Fibroblast of lung (primary cell): Measurements from ENCODE around the gene OR1J4. TPM values are rescaled to one million over a fixed set of nuclear protein-coding genes. Genes with fewer than 3 reads are reported as not detected.

Experiments used
- DNase-seq, 2 donors: peaks; one replicate each; pipeline versions ENCODE4 v3.0.0 to v3.0.0-alpha.2; 2010; ENCODE audit warnings: low read depth in 2 of 2
- H2AFZ ChIP-seq: 2 replicates; pipeline ENCODE4 v1.5.1; 2012; ENCODE audit warnings: low read length, control low read depth, inconsistent platforms
- H3K27ac ChIP-seq: 2 replicates; pipeline ENCODE4 v1.5.1; 2011; ENCODE audit warnings: low read length, control low read depth; ENCODE audit not compliant: insufficient read depth
- H3K27me3 ChIP-seq: 2 replicates; pipeline ENCODE4 v1.5.1; 2011; ENCODE audit warnings: mild to moderate bottlenecking, low read length; ENCODE audit not compliant: control insufficient read depth, insufficient read depth
- H3K36me3 ChIP-seq: 2 replicates; pipeline ENCODE4 v1.5.1; 2011; ENCODE audit warnings: low read length; ENCODE audit not compliant: control insufficient read depth, insufficient read depth
- H3K4me1 ChIP-seq: 2 replicates; pipeline ENCODE4 v1.5.1; 2011; ENCODE audit warnings: low read length; ENCODE audit not compliant: control insufficient read depth, insufficient read depth; ENCODE audit errors: extremely low read depth
- H3K4me2 ChIP-seq: 2 replicates; pipeline ENCODE4 v1.5.1; 2011; ENCODE audit warnings: low read length, control low read depth; ENCODE audit not compliant: insufficient read depth; ENCODE audit errors: extremely low read depth
- H3K4me3 ChIP-seq, 4 experiments: fragments of 200-600 bp in 1 of 4; sonication (generic) in 1 of 4; replicated peaks in 1 of 4; 2 replicates each; pipeline ENCODE4 v1.5.1; 2011 to 2016; ENCODE audit warnings: low read length in 4 of 4, low read depth in 3 of 4, mild to moderate bottlenecking in 3 of 4, control low read depth in 2 of 4, inconsistent platforms in 1 of 4, mixed read lengths in 1 of 4; ENCODE audit not compliant: insufficient read depth in 1 of 4; ENCODE audit errors: control extremely low read depth in 1 of 4
- H3K79me2 ChIP-seq: 2 replicates; pipeline ENCODE4 v1.5.1; 2012; ENCODE audit warnings: mild to moderate bottlenecking, low read length, inconsistent platforms; ENCODE audit not compliant: control insufficient read depth, insufficient read depth
- H3K9ac ChIP-seq: 2 replicates; pipeline ENCODE4 v1.5.1; 2011; ENCODE audit warnings: mild to moderate bottlenecking, low read length, control low read depth; ENCODE audit not compliant: insufficient read depth
- H3K9me3 ChIP-seq: 2 replicates; pipeline ENCODE4 v1.5.1; 2012; ENCODE audit warnings: low read depth, low read length; ENCODE audit not compliant: control insufficient read depth, insufficient read depth
- H4K20me1 ChIP-seq: 2 replicates; pipeline ENCODE4 v1.5.1; 2011; ENCODE audit warnings: low read length; ENCODE audit not compliant: control insufficient read depth, insufficient read depth; ENCODE audit errors: extremely low read depth
- CTCF ChIP-seq, 2 donors: IDR thresholded peaks in 1 of 2; conservative IDR thresholded peaks in 1 of 2; 1 replicate in 1 of 2; 2 replicates in 1 of 2; pipeline ENCODE4 v1.5.1; 2011 to 2012; ENCODE audit warnings: low read length in 2 of 2, control low read depth in 1 of 2, inconsistent platforms in 1 of 2, low read depth in 1 of 2, mild to moderate bottlenecking in 1 of 2
- EZH2 ChIP-seq: IDR thresholded peaks from 2 replicates; pipeline ENCODE4 v1.5.1; 2012; ENCODE audit warnings: low read length, control low read depth, mild to moderate bottlenecking; ENCODE audit errors: missing control alignments
- polyA plus RNA-seq, 2 donors: library from polyadenylated mRNA; depleted of rRNA in 1 of 2; stranded (reverse) in 1 of 2; unstranded in 1 of 2; fragments of >200 nt; gene quantifications; 2 replicates each; pipeline ENCODE4 v1.2.1, GENCODE V29; 2011 to 2012; ENCODE audit warnings: missing spikeins in 1 of 2
- total RNA-seq: library from RNA; depleted of rRNA; stranded (reverse); fragments of >200 nt; gene quantifications from 2 replicates; pipeline ENCODE4 v1.2.1, GENCODE V29; 2014

The OR1J4 gene
- total and polyA plus RNA-seq, 2 donors (not counting 1 experiment from before 2014, with no cell fraction given): 0.34 TPM; not detected in 1

DNA sequence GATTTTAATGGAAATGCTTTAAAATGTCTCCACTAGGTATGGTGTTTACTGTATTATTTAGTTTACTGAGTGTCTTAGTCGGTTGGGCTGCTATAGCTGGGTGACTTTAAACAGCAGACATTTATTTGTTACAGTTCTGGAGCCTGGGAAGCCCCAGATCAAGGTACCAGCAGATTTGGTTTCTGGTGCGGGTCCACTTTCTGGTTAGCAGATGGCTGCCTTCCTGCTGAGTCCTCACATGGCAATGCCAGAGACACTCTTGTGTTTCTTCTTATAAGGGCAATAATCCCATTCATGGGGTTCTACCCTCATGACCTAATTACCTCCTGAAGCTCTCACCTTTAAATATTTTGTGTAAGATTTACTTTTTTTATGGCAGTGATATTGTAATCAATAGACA is 715 bp upstream of the OR1J4 start:
- H3K27me3 ChIP-seq: no peaks in the 10 kb centered on the region
- H3K4me2 ChIP-seq: no peak overlapping the region
- no peak overlapping the region for H3K27ac ChIP-seq
- no peak overlapping the region for H2AFZ ChIP-seq
- H3K4me1 ChIP-seq: no peaks in the 10 kb centered on the region
- no peak for TF ChIP-seq EZH2
- TF ChIP-seq CTCF (conservative IDR thresholded peaks at IDR 0.05 in 1 of 2, IDR thresholded peaks at IDR 0.05 in 1 of 2; ENCODE audit: low read depth in 1 of 2, low read length in 2 of 2): no peak
- no peaks in the 10 kb centered on the region for H3K79me2 ChIP-seq
- no peak overlapping the region for H3K4me3 ChIP-seq
- H3K9ac ChIP-seq: no peak overlapping the region
- no peaks in the 10 kb centered on the region for H3K9me3 ChIP-seq
- no peak for DNase-seq
- no peaks in the 10 kb centered on the region for H4K20me1 ChIP-seq
- H3K36me3 ChIP-seq: no peaks in the 10 kb centered on the region

DNA sequence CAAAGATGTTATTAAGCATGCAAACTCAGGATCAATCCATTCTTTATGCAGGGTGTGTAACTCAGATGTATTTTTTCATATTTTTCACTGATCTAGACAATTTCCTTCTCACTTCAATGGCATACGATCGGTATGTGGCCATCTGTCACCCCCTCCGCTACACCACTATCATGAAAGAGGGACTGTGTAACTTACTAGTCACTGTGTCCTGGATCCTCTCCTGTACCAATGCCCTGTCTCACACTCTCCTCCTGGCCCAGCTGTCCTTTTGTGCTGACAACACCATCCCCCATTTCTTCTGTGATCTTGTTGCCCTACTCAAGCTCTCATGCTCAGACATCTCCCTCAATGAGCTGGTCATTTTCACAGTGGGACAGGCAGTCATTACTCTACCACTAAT is 435 bp downstream of the OR1J4 start:
- Histone ChIP-seq H4K20me1 (no peaks in the 10 kb centered on the region), H3K79me2 (no peaks in the 10 kb centered on the region), H3K27me3 (no peaks in the 10 kb centered on the region), H3K4me1 (no peaks in the 10 kb centered on the region), H3K27ac (no peak overlapping the region), H3K9me3 (no peaks in the 10 kb centered on the region), H3K4me2 (no peak overlapping the region), H3K9ac (no peak overlapping the region), H3K36me3 (no peaks in the 10 kb centered on the region), H3K4me3 (no peak overlapping the region), H2AFZ (no peak overlapping the region)
- TF ChIP-seq CTCF (conservative IDR thresholded peaks at IDR 0.05 in 1 of 2, IDR thresholded peaks at IDR 0.05 in 1 of 2; ENCODE audit: low read depth in 1 of 2, low read length in 2 of 2) (no peak), EZH2 (no peak)
- no peak for DNase-seq

- TF ChIP-seq CTCF (conservative IDR thresholded peaks at IDR 0.05 in 1 of 2, IDR thresholded peaks at IDR 0.05 in 1 of 2; ENCODE audit: low read depth in 1 of 2, low read length in 2 of 2) (no peak), EZH2 (no peak)
- Histone ChIP-seq H3K27me3 (no peaks in the 10 kb centered on the region), H3K27ac (no peak overlapping the region), H3K4me3 (no peak overlapping the region), H3K9ac (no peak overlapping the region), H3K4me2 (no peak overlapping the region), H3K4me1 (no peaks in the 10 kb centered on the region), H3K79me2 (no peaks in the 10 kb centered on the region), H2AFZ (no peak overlapping the region), H4K20me1 (no peaks in the 10 kb centered on the region), H3K36me3 (no peaks in the 10 kb centered on the region), H3K9me3 (no peaks in the 10 kb centered on the region)
- no peak for DNase-seq
These were observed 7.7 kb downstream of the OR1J4 start for GRCh38 chr9:122526602-122527001.
